Suprapubic skin (tissue), 4 donors: ENCODE results near the gene TAS2R39.

ENCODE experiments used
- CTCF ChIP-seq, 2 donors: fragments of 200-600 bp in 1 of 2; fragments of 450-650 bp in 1 of 2; sonication (generic) in 1 of 2; IDR thresholded peaks; one replicate each; pipeline ENCODE4 v1.5.1; 2016 to 2019; ENCODE audit warnings: antibody characterized with exemption in 2 of 2, mild to moderate bottlenecking in 1 of 2, moderate library complexity in 1 of 2
- EP300 ChIP-seq: sonication (generic); formaldehyde crosslinking; IDR thresholded peaks from one replicate; pipeline ENCODE4 v1.6.1; 2017; ENCODE audit warnings: antibody characterized with exemption
- POLR2A ChIP-seq, 2 donors: fragments of 450-650 bp; IDR thresholded peaks; one replicate each; pipeline ENCODE4 v1.6.1; 2017; ENCODE audit warnings: antibody characterized with exemption in 2 of 2, mild to moderate bottlenecking in 2 of 2, moderate library complexity in 2 of 2
- POLR2AphosphoS5 ChIP-seq, 3 donors: sonication (generic); formaldehyde crosslinking; IDR thresholded peaks; one replicate each; pipeline ENCODE4 v1.6.1; 2017; ENCODE audit warnings: antibody characterized with exemption in 3 of 3

DNA sequence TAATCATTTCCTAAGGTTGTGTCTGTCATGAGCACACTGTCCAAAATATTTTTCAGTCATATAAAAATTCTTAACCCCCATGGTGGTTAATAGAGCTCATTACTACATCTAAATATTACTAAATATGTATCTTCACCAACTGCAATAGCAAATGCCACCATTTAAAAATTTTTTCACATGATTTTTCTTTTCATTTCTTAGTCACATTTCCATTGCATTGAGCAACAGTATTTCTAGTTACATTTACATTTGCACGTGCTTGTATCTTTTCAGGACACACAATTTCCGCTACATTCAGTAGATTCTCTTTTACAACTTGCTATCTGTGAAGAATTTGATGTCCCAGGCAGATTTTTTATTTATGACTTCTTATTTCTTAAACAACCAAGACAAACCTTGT lies 33.5 kb downstream of the TAS2R39 start:
- TF ChIP-seq CTCF (IDR thresholded peaks at IDR 0.05) (no peak), POLR2AphosphoS5 (IDR thresholded peaks at IDR 0.05) (no peak), POLR2A (IDR thresholded peaks at IDR 0.05) (no peak), EP300 (no peak)
